T-helper 1 cell treated with Interleukin-12 subunit alpha and Interleukin-12 subunit beta and Interleukin-4 antibody, amounts not matched to agents 30 μg/mL and 1 μg/mL, for 36 hours (primary cell): ENCODE measurements around the gene C1QTNF1.

ENCODE experiments used
- H3K27ac Mint-ChIP-seq: one replicate; pipeline ENCODE4 v1.8.0; 2021; ENCODE audit warnings: mild to moderate bottlenecking, mixed read lengths
- H3K27me3 Mint-ChIP-seq: one replicate; pipeline ENCODE4 v1.8.0; 2021; ENCODE audit warnings: low read depth, mixed read lengths
- H3K36me3 Mint-ChIP-seq: one replicate; pipeline ENCODE4 v1.8.0; 2021; ENCODE audit warnings: low read depth, mixed read lengths
- H3K4me1 Mint-ChIP-seq: one replicate; pipeline ENCODE4 v1.8.0; 2021; ENCODE audit warnings: low read depth, mixed read lengths
- H3K4me3 Mint-ChIP-seq: one replicate; pipeline ENCODE4 v1.8.0; 2021; ENCODE audit warnings: mild to moderate bottlenecking, moderate library complexity, mixed read lengths
- H3K9me3 Mint-ChIP-seq: one replicate; pipeline ENCODE4 v1.8.0; 2021; ENCODE audit warnings: mixed read lengths

C1QTNF1 gene

GRCh38 chr17:79043931-79044320 lies 20.0 kb downstream of the C1QTNF1 start:
- Mint-ChIP-seq H3K4me3 (no peak overlapping the region), H3K4me1 (peaks cover 4% of the 10 kb centered on the region), H3K27me3 (no peaks in the 10 kb centered on the region), H3K27ac (no peak overlapping the region), H3K9me3 (peaks cover 7% of the 10 kb centered on the region), H3K36me3 (no peaks in the 10 kb centered on the region)

- no peak overlapping the region for H3K27ac Mint-ChIP-seq
- no peaks in the 10 kb centered on the region for H3K27me3 Mint-ChIP-seq
- H3K4me1 Mint-ChIP-seq, result peaks cover 4% of the 10 kb centered on the region
- no peak overlapping the region for H3K4me3 Mint-ChIP-seq
- H3K9me3 Mint-ChIP-seq, result peaks cover 7% of the 10 kb centered on the region
- no peaks in the 10 kb centered on the region for H3K36me3 Mint-ChIP-seq
These were observed 20.5 kb downstream of the C1QTNF1 start for GRCh38 chr17:79044462-79044861.

- peaks cover 7% of the 10 kb centered on the region for H3K9me3 Mint-ChIP-seq
- no peak overlapping the region for H3K27ac Mint-ChIP-seq
- no peak overlapping the region for H3K4me3 Mint-ChIP-seq
- peaks cover 4% of the 10 kb centered on the region for H3K4me1 Mint-ChIP-seq
- no peaks in the 10 kb centered on the region for H3K27me3 Mint-ChIP-seq
- H3K36me3 Mint-ChIP-seq, result no peaks in the 10 kb centered on the region
These were observed 21.2 kb downstream of the C1QTNF1 start for GRCh38 chr17:79045001-79045729.

GRCh38 chr17:79045842-79046196 lies 21.9 kb downstream of the C1QTNF1 start:
- Mint-ChIP-seq H3K27ac (no peak overlapping the region), H3K4me3 (no peak overlapping the region), H3K9me3 (peaks cover 7% of the 10 kb centered on the region), H3K36me3 (no peaks in the 10 kb centered on the region), H3K27me3 (no peaks in the 10 kb centered on the region), H3K4me1 (peaks cover 4% of the 10 kb centered on the region)

- Mint-ChIP-seq H3K27me3 (no peaks in the 10 kb centered on the region), H3K36me3 (no peaks in the 10 kb centered on the region), H3K27ac (no peak overlapping the region), H3K9me3 (peaks cover 7% of the 10 kb centered on the region), H3K4me1 (peaks cover 4% of the 10 kb centered on the region), H3K4me3 (no peak overlapping the region)
These were observed 22.4 kb downstream of the C1QTNF1 start for GRCh38 chr17:79046197-79046915.

GRCh38 chr17:79046916-79047280 lies 22.9 kb downstream of the C1QTNF1 start:
- Mint-ChIP-seq H3K4me1 (peaks cover 4% of the 10 kb centered on the region), H3K36me3 (no peaks in the 10 kb centered on the region), H3K27ac (no peak overlapping the region), H3K4me3 (no peak overlapping the region), H3K27me3 (no peaks in the 10 kb centered on the region), H3K9me3 (peaks cover 7% of the 10 kb centered on the region)

GRCh38 chr17:79047291-79047920 lies 23.4 kb downstream of the C1QTNF1 start:
- Mint-ChIP-seq H3K36me3 (no peaks in the 10 kb centered on the region), H3K9me3 (peaks cover 7% of the 10 kb centered on the region), H3K4me1 (peaks cover 4% of the 10 kb centered on the region), H3K4me3 (no peak overlapping the region), H3K27ac (no peak overlapping the region), H3K27me3 (no peaks in the 10 kb centered on the region)

GRCh38 chr17:79047923-79048825 lies 24.2 kb downstream of the C1QTNF1 start:
- H3K27me3 Mint-ChIP-seq, result no peaks in the 10 kb centered on the region
- H3K4me1 Mint-ChIP-seq, result peaks cover 4% of the 10 kb centered on the region
- H3K27ac Mint-ChIP-seq, result no peak overlapping the region
- no peak overlapping the region for H3K4me3 Mint-ChIP-seq
- H3K9me3 Mint-ChIP-seq, result peaks cover 6% of the 10 kb centered on the region
- H3K36me3 Mint-ChIP-seq, result no peaks in the 10 kb centered on the region

GRCh38 chr17:79048826-79049755 lies 25.1 kb downstream of the C1QTNF1 start:
- Mint-ChIP-seq H3K27ac (no peak overlapping the region), H3K4me1 (peaks cover 4% of the 10 kb centered on the region), H3K4me3 (no peak overlapping the region), H3K9me3 (peaks cover 12% of the 10 kb centered on the region), H3K36me3 (no peaks in the 10 kb centered on the region), H3K27me3 (no peaks in the 10 kb centered on the region)

GRCh38 chr17:79049821-79050220 lies 25.9 kb downstream of the C1QTNF1 start:
- Mint-ChIP-seq H3K27me3 (no peaks in the 10 kb centered on the region), H3K4me1 (peaks cover 4% of the 10 kb centered on the region), H3K4me3 (no peak overlapping the region), H3K27ac (no peak overlapping the region), H3K9me3 (peaks cover 15% of the 10 kb centered on the region), H3K36me3 (no peaks in the 10 kb centered on the region)

GRCh38 chr17:79050551-79050950 lies 26.6 kb downstream of the C1QTNF1 start:
- H3K4me3 Mint-ChIP-seq, result no peak overlapping the region
- H3K27ac Mint-ChIP-seq, result no peak overlapping the region
- H3K27me3 Mint-ChIP-seq, result peaks cover 3% of the 10 kb centered on the region
- no peaks in the 10 kb centered on the region for H3K36me3 Mint-ChIP-seq
- peaks cover 4% of the 10 kb centered on the region for H3K4me1 Mint-ChIP-seq
- H3K9me3 Mint-ChIP-seq, result peaks cover 15% of the 10 kb centered on the region

GRCh38 chr17:79051306-79051705 lies 27.3 kb downstream of the C1QTNF1 start:
- peaks cover 15% of the 10 kb centered on the region for H3K9me3 Mint-ChIP-seq
- no peak overlapping the region for H3K27ac Mint-ChIP-seq
- H3K4me1 Mint-ChIP-seq, result no peaks in the 10 kb centered on the region
- peaks cover 4% of the 10 kb centered on the region for H3K27me3 Mint-ChIP-seq
- no peak overlapping the region for H3K4me3 Mint-ChIP-seq
- no peaks in the 10 kb centered on the region for H3K36me3 Mint-ChIP-seq

GRCh38 chr17:79052131-79052530 lies 28.2 kb downstream of the C1QTNF1 start:
- H3K4me1 Mint-ChIP-seq, result no peaks in the 10 kb centered on the region
- no peaks in the 10 kb centered on the region for H3K36me3 Mint-ChIP-seq
- no peak overlapping the region for H3K27ac Mint-ChIP-seq
- peaks cover 15% of the 10 kb centered on the region for H3K9me3 Mint-ChIP-seq
- no peak overlapping the region for H3K4me3 Mint-ChIP-seq
- peaks cover 4% of the 10 kb centered on the region for H3K27me3 Mint-ChIP-seq
